Hematopoietic multipotent progenitor cell treated with erythropoietin and hydrocortisone succinate and interleukin-3 and kit ligand, for 8 days (in vitro differentiated cells): ENCODE data around the gene STEAP1.
A peak's percentile ranks its signal among the peaks of the same experiment; 100 is the strongest.
"Not testable (repeated sequence)": the region's sequence is repeated elsewhere in the genome, so short reads cannot be mapped to it uniquely, and the experiment has no call there.

Experiments
- DNase-seq: peaks from one replicate; pipeline ENCODE4 v3.0.0-alpha.2; 2015

STEAP1 gene

DNA sequence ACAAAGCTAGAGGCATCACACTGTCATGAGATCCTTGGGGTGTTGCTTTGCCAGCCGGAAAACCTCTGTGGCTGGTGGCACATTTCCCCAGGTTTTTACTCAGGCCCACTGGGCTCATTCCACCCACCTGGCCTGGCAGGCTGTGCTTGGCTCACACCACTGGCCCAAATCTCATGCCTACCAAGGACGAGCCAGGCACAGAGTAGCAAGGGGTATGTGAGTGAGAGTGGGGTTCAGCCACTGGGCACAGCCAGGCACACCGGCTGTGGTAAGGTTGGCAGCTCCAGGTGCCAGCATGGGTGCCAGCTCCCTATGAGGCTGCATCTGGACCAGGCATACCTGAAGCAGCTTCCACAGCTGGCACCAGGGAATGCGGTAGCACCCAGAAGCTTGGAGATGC is 21.4 kb downstream of the STEAP1 start:
- no peak for DNase-seq

DNA sequence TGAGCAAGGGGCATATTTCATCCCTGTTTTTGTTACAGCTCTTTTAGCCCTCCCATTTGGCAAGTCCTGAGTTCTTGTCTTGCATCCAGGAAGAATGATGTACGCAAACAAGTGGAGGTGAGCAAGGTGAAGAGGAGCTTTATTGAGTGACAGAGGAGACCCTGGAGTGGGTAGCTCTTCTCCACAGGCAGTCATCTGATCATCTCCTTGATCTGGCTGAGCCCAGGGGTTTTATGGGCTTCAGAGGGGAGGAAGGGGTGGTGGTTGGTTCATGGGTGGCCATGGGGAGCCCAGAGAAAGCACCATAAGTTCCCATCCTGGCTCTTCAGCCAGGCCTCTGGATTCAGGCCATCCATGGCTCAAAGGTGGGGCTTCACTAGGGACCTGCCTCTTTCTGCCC is 21.9 kb downstream of the STEAP1 start:
- no peak for DNase-seq

DNA sequence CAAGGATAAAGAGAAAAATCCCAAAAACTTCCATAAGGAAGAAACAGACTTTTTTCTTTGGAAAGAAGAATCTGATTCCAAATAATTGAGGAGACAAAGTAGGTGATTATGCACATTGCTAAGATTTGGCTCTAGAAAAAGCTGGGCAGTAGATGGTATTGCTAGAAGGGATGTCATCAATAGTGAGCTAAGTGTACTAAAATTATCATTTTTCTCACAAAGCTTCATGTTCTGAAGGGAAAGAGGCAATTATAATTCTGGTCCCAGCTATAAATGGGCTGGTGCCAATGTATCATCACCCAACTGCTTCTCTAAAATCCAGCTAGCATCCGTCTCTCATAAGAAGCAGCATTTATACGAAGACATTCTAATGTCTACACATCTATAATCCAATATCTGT is 23.9 kb downstream of the STEAP1 start:
- no peak for DNase-seq

DNA sequence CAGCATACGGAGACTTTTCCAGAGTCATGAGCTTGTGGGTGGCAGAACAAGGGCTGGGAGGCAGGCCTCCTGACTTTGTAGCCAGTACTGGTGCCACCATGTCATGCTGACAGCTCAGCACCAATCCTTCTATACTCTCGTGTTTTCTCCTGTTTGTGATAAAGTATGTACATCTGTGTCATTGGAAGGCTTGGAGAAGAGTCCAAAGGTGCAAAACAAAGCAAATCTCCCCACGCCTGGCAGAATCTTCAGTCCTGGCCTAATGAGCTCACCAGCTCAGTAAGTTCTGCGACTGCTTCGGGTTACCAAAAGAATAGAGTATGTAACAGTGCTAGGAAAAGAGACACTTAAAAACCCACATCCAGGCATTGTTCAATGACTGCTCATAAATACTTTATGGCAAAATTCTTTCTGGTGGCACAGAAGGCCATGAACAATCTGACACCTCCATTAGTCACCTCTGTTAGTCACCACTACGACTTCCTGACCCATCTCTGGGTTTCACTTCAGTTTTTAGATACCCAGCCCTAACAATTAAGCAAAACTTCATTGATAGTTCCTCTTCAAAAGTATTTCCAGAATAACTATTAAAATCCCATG is 24.5 kb downstream of the STEAP1 start:
- no peak for DNase-seq

DNA sequence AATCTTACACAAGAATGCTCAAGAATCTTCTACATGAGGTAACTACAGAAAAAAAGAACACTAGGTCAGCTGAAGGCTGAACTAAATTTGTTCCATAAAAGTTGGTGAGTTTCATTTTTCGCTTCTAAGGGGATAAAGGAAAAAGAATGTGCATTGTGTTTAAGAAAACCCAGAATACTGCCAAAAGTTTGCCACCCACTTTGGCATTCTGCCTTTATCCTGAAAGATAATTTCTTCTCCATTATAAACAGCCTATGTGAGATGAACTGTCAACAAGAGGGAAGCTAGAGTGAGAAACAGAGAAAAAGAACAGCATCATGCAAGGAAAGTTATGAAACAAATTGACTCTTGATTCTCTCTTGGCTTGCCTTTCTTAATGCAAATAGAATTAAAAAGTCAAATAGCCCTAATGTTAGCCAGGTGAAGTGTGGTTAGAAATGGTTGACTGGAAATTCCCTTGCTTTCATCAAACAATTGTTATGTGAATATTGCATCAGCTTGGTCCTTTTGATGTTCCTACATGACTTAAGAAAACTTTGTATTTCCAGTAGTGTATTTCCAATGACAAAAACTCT is 25.8 kb downstream of the STEAP1 start:
- DNase-seq, result no peak

DNA sequence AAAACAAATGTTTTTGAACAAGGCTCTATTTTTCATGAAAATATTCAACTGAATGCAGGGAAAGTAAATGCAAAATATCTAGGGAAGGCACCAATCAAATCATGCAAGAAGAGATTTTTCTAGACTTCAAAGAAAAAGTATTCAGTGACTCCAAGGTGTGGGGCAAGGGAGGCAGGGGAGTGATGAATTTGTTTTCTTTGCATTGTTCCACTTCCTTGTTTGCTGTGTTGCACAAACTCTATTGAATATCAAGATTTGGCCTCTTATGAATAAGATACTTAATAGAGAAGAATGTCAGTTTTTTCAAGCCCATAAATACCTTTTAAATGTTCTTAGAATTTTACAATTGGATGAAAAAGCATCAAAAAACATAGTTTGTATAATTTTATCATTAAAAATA is 26.4 kb downstream of the STEAP1 start:
- no peak for DNase-seq

DNA sequence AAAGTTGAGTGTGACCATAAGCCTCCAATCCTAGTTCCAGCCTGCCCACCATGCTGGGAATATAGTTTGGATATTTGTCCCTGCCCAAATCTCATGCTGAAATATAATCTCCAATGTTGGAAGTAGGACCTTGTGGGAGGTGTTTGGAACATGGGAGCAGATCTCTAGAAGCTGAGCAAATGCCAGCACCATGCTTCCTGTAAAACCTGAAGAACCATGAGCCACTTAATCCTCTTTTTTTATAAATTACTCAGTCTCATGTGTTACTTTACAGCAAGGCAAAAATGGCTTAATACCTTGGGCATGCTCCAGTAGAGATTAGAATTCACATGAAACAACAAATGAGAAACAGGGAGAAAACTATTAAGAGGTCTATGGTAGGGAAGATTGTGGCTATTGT is 27.2 kb downstream of the STEAP1 start:
- DNase-seq, result no peak

DNA sequence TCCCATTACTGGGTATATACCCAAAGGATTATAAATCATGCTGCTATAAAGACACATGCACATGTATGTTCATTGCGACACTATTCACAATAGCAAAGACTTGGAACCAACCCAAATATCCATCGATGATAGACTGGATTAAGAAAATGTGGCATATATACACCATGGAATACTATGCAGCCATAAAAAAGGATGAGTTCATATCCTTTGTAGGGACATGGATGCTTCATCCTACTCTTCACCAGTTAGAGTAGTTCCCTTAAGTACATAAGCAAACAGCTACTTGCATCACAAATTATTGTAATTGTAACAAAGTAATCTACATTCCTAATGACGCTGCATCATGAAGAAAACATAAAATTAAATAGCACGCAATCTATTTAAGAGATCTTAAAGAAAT is 32.0 kb downstream of the STEAP1 start:
- DNase-seq, result not testable (repeated sequence)

DNA sequence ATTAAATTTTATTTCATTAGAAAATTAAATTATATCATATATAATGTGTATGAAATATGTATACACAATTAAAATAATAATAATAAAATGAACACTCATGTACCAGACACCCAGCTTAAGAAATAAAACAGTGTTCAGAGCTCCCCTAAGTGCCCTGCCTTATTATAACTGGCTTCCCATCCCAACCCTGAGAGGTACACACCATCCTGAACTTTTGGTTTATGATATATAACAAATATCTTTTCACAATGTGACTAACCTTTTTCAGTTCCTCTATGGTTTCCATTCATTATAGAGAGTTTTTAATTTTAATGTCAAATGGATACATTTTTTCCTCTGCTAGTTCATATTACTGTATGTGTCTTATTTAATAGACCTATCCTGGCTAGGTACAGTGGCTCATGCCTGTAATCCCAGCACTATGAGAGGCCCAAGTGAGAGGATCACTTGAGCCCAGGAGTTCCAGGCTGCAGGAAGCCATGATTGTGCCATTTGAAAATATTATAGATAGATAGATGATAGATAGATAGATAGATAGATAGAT is 33.3 kb downstream of the STEAP1 start:
- DNase-seq, result no peak

DNA sequence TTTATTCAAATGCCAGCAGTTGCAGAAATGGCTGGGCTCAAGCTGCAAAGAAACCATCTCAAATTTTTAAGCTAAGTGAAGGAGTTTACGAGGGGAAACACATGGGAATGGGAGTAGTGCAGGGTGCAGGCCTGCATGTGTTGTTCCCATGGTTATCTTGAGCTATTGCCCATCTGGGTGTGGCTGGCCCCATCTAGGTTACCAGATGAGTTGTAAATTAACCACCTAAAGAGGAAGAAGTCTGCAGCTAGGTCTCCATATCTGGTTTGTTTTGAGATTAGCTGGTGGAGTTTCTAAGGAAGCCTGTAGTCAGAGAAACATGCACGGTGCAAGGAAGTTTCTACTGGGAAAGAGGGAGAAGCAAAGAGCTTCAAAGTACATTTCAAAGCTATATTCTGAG is 34.0 kb downstream of the STEAP1 start:
- no peak for DNase-seq

DNA sequence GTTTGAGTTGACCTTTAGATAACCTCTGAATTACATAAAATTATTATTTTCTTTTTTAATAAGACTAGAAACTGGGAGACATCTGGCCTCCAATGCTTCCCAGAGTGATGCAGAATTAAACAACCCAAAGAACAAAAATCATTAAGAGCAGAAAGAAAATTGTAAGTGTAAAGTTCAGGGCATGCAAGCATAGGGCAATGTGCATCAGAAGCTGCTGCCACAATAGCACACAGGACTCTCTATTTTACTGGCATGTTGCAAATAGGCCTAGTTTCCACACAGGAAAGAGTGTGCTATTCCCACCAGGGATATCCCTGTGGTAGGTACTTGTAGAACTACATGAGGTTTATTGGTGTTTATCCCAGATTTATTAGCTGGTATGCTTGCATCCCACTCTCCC is 36.7 kb downstream of the STEAP1 start:
- no peak for DNase-seq

DNA sequence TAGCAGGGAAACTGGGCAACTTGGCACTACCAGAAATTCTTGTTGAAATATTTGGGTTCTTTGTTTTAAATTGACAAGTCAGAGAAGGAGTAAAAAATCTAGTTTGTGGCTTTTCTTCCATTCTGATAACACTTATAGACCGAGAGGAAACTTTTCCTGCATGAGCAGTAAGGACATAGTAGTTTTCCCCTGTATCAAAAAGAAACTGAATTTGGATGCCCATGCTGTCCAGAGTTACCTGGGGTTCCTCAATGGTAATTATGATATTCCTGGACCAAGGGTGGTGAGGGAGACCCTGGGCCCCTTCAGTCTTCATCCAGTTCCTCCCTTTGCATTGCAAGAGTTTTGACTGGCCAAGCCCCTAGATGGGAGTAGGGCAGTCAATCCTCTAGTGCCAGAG is 37.4 kb downstream of the STEAP1 start:
- DNase-seq, result no peak

DNA sequence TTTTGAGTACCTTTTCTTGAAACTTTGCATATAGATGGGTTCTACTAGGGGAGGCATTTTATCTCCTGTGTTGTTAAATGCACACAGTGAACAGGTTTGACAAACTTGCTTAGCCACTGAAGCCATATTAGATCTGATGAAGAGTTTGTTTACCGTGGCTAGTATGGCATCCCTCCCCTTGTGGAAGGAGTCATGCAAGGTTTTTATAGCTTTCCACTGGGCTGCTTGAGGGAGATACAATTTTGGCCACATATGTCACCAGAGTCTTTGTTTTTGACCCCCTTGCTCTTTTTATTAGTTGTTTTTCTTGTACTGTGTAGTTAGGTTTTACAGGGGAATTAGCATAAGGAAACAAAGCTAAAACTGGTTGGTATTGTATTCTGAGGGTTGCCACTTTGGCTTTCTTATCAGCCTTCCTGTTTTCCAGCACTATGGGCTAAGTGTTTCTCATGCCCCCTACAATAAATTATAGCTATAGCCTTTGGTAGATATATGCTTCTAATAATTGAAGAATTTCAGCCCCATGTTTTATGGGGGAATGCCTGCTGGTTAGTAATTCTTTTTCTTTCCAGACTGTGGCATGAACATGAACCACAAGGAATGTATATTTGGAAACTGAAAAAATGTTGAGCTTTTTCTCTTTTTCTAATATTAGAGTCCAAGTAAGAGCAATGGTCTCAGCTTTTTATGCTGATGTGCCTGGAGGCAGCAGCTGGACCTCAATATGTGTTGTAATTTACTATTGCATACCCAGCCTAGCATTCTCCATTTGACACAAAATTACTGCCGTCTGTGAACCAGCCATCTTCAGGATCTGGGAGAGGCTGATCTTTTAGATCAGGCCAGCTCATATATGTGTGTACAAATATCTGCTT is 38.8 kb downstream of the STEAP1 start:
- DNase-seq, result no peak

DNA sequence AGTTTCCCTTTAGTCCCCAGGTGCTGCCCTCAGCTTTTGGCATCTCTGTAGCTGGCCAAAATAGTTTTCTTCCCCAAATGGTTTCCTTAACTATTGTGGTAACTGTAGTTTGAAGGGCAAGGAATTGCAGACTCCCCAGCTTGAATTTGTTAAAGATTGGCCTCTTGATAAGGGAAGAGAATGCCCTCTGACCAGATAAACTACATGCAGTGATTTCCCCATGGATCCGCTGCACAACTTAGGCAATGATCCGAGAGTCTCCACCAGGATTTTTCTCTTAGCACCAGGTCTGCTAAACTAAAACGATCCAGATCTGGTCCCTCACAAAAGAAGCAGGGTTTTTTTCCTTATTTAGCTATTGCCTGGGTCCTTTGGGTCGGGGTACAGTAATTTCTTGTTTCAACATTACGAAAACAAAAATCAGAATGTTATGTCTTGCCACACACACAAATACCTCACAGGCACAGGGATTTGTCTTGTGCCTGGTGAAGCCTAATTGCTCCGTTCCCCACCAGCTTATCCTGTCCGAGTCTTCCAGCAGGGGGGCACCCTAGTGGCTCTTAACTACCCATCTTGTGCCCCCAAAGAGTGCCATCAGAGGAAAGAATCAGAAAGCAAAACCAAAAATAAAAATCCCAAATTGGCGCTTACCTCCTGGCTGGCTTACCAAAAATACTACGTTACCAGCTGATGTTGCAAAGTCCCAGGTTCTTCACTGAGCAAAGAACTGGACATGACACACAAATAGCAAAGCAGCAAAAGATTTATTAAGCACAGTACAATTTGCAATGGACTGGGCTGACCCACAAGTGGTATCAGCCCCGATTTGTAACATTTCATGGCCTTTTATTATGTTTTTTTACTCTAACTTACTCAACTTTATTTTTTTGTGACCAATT is 40.9 kb downstream of the STEAP1 start:
- DNase-seq, result no peak

DNA sequence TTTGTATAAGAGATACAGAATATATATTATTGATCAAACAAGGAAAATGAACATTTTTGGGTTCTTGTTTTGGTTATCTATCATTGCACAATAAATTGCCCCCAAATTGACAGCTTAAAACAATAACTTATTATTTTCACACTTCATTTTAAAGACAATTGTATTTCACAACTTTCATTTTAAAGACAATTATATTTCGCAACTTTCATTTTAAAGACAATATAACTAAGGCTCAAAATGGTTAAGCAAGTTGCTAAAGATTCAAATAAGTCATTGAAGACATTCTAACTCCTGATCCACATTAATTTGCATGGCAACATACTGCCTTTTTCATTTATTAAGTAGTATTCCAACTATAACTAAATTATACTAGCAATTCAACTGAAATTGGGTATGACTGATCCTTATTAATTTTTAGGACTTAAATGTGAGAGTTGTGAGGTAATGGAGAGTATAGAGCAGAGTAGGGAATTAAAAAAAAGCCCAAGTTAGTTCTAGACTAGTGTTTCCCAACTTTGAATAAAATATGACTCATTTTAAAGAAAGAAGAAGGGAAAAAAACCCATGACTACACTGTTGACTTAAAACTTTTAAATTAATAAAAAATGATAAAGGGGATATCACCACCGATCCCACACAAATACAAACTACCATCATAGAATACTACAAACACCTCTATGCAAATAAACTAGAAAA is 47.4 kb downstream of the STEAP1 start:
- DNase-seq, result no peak

DNA sequence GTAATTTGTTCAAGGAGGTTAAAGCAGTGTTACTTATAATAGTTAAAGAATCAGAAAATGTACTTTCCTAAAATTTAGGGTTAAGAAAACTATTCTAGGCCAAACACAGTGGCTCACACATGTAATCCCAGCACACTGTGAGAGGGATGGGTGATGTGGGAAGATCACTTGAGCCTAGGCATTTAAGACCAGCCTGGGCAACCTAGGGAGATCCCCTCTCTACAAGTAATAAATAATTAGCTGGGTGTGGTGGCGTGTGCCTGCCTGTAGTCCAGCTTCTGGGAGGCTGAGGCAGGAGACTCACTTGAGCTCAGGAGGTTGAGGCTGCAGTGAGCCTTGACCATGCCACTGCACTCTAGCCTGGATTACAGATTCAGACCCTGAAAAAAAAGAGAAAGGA is 53.7 kb downstream of the STEAP1 start:
- DNase-seq, result no peak

DNA sequence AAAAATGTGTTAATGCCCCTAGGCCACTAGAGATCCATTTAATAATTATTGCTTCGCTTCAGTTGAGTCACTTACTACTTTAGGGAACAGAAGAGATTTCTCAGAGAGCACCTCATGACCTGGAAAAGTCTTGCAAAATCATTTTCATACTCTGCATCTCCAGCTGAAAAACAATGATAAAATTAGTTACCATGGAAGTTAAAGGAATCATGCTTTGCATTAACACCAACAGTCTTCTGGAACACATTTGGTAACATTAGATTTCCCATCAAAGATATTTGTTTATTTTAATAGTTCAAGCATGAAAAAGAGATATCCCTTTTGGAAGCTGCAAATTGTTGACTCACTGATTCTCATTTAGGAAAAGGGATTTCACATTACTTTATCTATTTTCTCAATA is 55.5 kb downstream of the STEAP1 start:
- no peak for DNase-seq

DNA sequence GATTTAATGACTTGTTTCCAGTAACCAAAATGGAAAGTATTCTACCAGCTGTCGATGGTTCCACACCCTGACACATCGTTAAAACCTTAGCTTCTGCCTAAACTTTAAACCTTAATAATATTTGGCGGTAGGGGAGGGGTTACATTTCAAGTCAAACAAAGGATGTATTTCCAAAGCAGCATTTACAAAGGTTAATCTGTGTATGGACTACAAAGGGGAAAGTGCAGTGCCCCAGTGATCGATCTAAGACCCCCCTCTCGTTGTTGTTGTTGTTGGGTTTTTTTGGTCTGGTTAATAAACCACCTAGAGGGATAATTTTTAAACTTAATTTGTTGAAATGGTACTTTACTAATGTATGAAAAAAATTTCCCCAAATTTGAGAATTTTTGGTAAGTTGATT is 56.2 kb downstream of the STEAP1 start:
- no peak for DNase-seq

DNA sequence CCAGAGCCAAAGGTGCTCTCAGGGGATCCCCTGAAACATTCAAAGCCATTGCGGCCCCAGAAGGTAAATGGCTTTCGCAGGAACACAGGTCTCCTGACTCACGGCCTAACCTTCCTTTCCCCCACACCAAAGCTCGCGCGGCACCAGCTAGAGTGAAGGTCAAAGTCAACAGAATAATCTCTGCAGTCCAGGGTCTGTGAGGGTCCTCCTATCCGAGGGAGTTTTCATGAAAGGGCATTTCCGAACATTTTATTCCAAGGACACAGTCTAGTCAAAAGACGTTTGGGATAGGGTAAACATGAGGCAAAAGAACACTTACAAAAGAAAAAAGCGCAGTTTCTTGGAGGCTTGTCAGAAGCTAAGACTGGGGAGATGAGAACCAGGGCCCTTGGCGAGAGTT is 56.7 kb downstream of the STEAP1 start:
- no peak for DNase-seq

DNA sequence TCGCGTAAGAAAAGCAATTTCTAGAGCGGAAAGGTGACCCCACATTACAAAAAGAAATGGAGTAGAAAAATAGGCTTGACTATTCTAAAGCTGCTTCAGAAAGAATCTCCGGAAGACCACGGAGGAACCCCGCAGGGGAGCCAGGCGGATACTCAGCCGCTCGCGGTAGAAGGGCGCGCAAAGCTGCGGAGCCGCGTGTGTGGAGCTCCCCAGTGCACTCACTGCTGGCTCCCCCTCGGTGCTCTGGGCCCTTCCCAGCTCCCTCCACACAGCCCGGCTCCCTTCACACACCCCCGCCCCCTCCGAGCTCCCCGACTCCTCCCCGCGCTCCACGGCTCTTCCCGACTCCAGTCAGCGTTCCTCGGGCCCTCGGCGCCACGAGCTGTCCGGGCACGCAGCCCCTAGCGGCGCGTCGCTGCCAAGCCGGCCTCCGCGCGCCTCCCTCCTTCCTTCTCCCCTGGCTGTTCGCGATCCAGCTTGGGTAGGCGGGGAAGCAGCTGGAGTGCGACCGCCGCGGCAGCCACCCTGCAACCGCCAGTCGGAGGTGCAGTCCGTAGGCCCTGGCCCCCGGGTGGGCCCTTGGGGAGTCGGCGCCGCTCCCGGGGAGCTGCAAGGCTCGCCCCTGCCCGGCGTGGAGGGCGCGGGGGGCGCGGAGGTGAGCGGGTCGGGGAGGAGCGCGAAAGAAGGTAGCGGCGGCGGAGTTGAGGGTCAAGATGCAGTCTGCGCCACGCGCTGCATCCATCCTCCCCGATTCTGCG is 57.3 kb downstream of the STEAP1 start, which contains the start of gene STEAP2:
Gene STEAP2, plus strand, starts transcription at position 350 of the 758 bp plus-strand sequence. CDS start 13,343 bp downstream, outside the sequence.
- DNase-seq, result peak; percentile 20

DNA sequence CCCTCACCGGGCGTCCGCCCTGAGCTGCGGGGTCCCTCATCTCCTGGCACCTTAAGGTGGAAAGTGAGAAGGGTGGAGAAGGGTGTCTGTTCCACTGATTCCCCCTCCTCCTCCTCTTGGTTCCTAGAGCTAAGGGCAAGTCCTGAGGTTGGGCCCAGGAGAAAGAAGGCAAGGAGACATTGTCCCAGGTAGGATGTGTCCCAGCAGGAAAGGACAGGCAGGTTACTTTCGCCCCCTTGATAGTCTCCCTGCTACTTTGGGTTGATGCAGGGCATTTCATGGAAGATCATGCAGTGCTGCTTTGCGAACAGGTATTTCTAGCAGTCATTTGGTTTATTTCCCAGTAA is 57.9 kb downstream of the STEAP1 start:
- no peak for DNase-seq

DNA sequence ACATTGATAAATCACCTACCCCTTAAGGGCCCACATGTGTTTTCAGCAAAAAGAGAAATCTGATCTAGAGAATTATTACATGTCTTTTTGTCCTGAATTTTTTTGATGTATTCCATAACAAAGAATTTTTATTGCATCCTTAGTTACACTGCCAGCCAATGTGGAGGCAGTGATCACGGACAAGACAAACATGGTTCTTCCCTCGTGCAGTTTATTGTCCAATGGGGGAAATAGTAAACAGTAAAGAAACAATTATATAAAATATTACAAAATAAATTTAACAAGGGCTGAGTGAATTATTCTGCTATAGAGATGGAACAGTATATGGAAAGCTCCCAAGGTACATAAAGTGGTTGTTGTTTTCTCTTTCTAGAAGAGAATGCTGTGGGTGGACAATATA is 59.3 kb downstream of the STEAP1 start:
- DNase-seq, result no peak
